SK-N-SH (cell line): ENCODE results near the gene CNPY4. TPM values are rescaled to one million over a fixed set of nuclear protein-coding genes. Genes with fewer than 3 reads are reported as not detected.

Source experiments
- CTCF ChIA-PET: fragments of 300-600, 350-600 bp; formaldehyde crosslinking; extraction: SDS; loops from one replicate; lab custom pipeline; 2021; lab: Yijun Ruan, JAX
- POLR2A ChIA-PET: fragments of 350-600 bp; sonication (Branson Sonifier 250); formaldehyde crosslinking; extraction: SDS; loops from one replicate; lab custom pipeline; 2020; ENCODE audit warnings: antibody characterized with exemption, inconsistent platforms; lab: Yijun Ruan, JAX
- DNase-seq: peaks from one replicate; pipeline ENCODE4 v3.0.0; 2012
- H2AFZ ChIP-seq: fragments of 200-600 bp; sonication (generic); 2 replicates; pipeline ENCODE4 v1.8.1; 2016; ENCODE audit warnings: antibody characterized with exemption, mild to moderate bottlenecking, low read depth
- H3F3A ChIP-seq: fragments of 200-600 bp; sonication (generic); replicated peaks from 2 replicates; pipeline ENCODE3; 2016; ENCODE audit warnings: antibody characterized with exemption, mild to moderate bottlenecking; ENCODE audit not compliant: insufficient read depth
- H3K27ac ChIP-seq, 2 experiments: fragments of 200-500 bp in 1 of 2; fragments of 200-600 bp in 1 of 2; sonication (Bioruptor generic) in 1 of 2; sonication (generic), shearing (Covaris generic) in 1 of 2; 2 replicates each; pipeline versions ENCODE4 v1.5.1 to v1.6.1; 2014 to 2016; ENCODE audit warnings: low read depth in 2 of 2, inconsistent platforms in 1 of 2, low read length in 1 of 2, mild to moderate bottlenecking in 1 of 2, mixed read lengths in 1 of 2
- H3K27me3 ChIP-seq: fragments of 200-600 bp; sonication (generic), shearing (Covaris generic); 2 replicates; pipeline ENCODE4 v1.6.1; 2016; ENCODE audit warnings: mixed run types; ENCODE audit not compliant: insufficient read depth
- H3K36me3 ChIP-seq, 2 experiments: fragments of 200-500 bp in 1 of 2; fragments of 200-600 bp in 1 of 2; sonication (Bioruptor generic) in 1 of 2; sonication (generic) in 1 of 2; replicated peaks in 1 of 2; 2 replicates each; pipeline versions ENCODE3 to v1.5.1; 2014 to 2016; ENCODE audit warnings: low read length in 1 of 2, mild to moderate bottlenecking in 1 of 2; ENCODE audit not compliant: insufficient read depth in 2 of 2, control insufficient read depth in 1 of 2
- H3K4me1 ChIP-seq, 2 experiments: fragments of 200-500 bp in 1 of 2; fragments of 200-600 bp in 1 of 2; sonication (Bioruptor generic) in 1 of 2; sonication (generic), shearing (Covaris generic) in 1 of 2; 2 replicates each; pipeline versions ENCODE4 v1.5.1 to v1.6.1; 2014 to 2016; ENCODE audit warnings: low read depth in 1 of 2, low read length in 1 of 2, mixed run types in 1 of 2; ENCODE audit not compliant: insufficient read depth in 2 of 2, control insufficient read depth in 1 of 2
- H3K4me2 ChIP-seq: fragments of 200-600 bp; sonication (generic), shearing (Covaris generic); 2 replicates; pipeline ENCODE4 v1.6.1; 2017; ENCODE audit warnings: mixed run types
- H3K4me3 ChIP-seq, 2 experiments: fragments of 200-500 bp in 1 of 2; fragments of 200-600 bp in 1 of 2; sonication (Bioruptor generic) in 1 of 2; sonication (generic), shearing (Covaris generic) in 1 of 2; 2 replicates each; pipeline versions ENCODE4 v1.5.1 to v1.8.1; 2014 to 2016; ENCODE audit warnings: low read depth in 2 of 2, inconsistent platforms in 1 of 2, low read length in 1 of 2, mild to moderate bottlenecking in 1 of 2, mixed read lengths in 1 of 2, moderate library complexity in 1 of 2
- H3K79me2 ChIP-seq: fragments of 200-600 bp; sonication (generic); 2 replicates; pipeline ENCODE4 v1.8.1; 2017; ENCODE audit warnings: mild to moderate bottlenecking; ENCODE audit not compliant: insufficient read depth
- H3K9ac ChIP-seq: fragments of 200-600 bp; sonication (generic); 2 replicates; pipeline ENCODE4 v1.6.1; 2017; ENCODE audit warnings: mixed run types
- H3K9me2 ChIP-seq: fragments of 200-600 bp; sonication (generic); 2 replicates; pipeline ENCODE4 v1.6.1; 2017; ENCODE audit warnings: mixed run types
- H3K9me3 ChIP-seq: fragments of 200-600 bp; sonication (generic); 2 replicates; pipeline ENCODE4 v1.6.1; 2017; ENCODE audit warnings: mixed run types, mild to moderate bottlenecking, moderate library complexity
- H4K20me1 ChIP-seq: fragments of 200-600 bp; sonication (generic); 2 replicates; pipeline ENCODE4 v1.6.1; 2017; ENCODE audit warnings: mild to moderate bottlenecking, mixed run types; ENCODE audit not compliant: insufficient read depth
- FOSL2 ChIP-seq: IDR thresholded peaks from 2 replicates; pipeline ENCODE4 v1.4.0; 2012; ENCODE audit warnings: low read depth, mild to moderate bottlenecking, moderate library complexity, borderline replicate concordance
- FOXJ3 ChIP-seq: sonication (generic); formaldehyde crosslinking; IDR thresholded peaks from 2 replicates; pipeline ENCODE4 v1.5.1; 2020; ENCODE audit warnings: mild to moderate bottlenecking, missing genetic modification reagents
- JUND ChIP-seq: IDR thresholded peaks from 2 replicates; pipeline ENCODE4 v1.4.0; 2012
- NFIC ChIP-seq: IDR thresholded peaks from 2 replicates; pipeline ENCODE4 v1.4.0; 2012; ENCODE audit warnings: borderline replicate concordance
- POLR2AphosphoS5 ChIP-seq: IDR thresholded peaks from 2 replicates; pipeline ENCODE4 v1.6.1; 2012; ENCODE audit warnings: low read depth, low read length
- RCOR1 ChIP-seq: fragments of 150-350 bp; IDR thresholded peaks from 2 replicates; pipeline ENCODE4 v1.6.1; 2017; ENCODE audit warnings: antibody characterized with exemption, low read length
- RFX5 ChIP-seq: IDR thresholded peaks from 2 replicates; pipeline ENCODE4 v1.6.1; 2012; ENCODE audit warnings: mild to moderate bottlenecking, improper control_type of control experiment, low read length
- SMC3 ChIP-seq: IDR thresholded peaks from 2 replicates; pipeline ENCODE4 v1.6.1; 2012; ENCODE audit warnings: low read depth, low read length, improper control_type of control experiment
- TCF12 ChIP-seq: IDR thresholded peaks from 2 replicates; pipeline ENCODE4 v1.4.0; 2012
- WGBS: methylation state at CpG from one replicate; pipeline ENCODE4 v1.1.6; 2017; ENCODE audit warnings: low lambda C conversion rate; 5-methylcytosine and 5-hydroxymethylcytosine counted together
- polyA plus RNA-seq, 3 experiments: library from polyadenylated mRNA; depleted of rRNA; stranded (reverse); fragments of >200 nt; gene quantifications; 2 replicates each; pipeline ENCODE4 v1.2.3, GENCODE V29; 2012
- TF ChIP-seq, protein P1 (sequence below): IDR thresholded peaks from 2 replicates; pipeline ENCODE4 v1.4.0; 2012; ENCODE audit warnings: low read depth, borderline replicate concordance
- TF ChIP-seq, protein P2 (sequence below): fragments of 150-350 bp; IDR thresholded peaks from 2 replicates; pipeline ENCODE4 v1.6.1; 2016; ENCODE audit warnings: mild to moderate bottlenecking, low read depth, low read length
- TF ChIP-seq, protein P3 (sequence below): IDR thresholded peaks from 2 replicates; pipeline ENCODE4 v1.4.0; 2012; ENCODE audit warnings: low read depth, borderline replicate concordance
- TF ChIP-seq, protein P4 (sequence below): fragments of 200-600 bp; sonication (generic); IDR thresholded peaks from 2 replicates; pipeline ENCODE4 v1.6.1; 2017; ENCODE audit warnings: antibody characterized with exemption, mild to moderate bottlenecking, moderate library complexity
- TF ChIP-seq, protein P5 (sequence below): IDR thresholded peaks from 2 replicates; pipeline ENCODE4; 2012
- TF ChIP-seq, protein P6 (sequence below): IDR thresholded peaks from 2 replicates; pipeline ENCODE4 v1.4.0; 2012; ENCODE audit warnings: low read depth

Gene CNPY4
- polyA plus RNA-seq, 1 of the 3 experiments (the other 2 are of a cell fraction): 52.0 TPM

DNA sequence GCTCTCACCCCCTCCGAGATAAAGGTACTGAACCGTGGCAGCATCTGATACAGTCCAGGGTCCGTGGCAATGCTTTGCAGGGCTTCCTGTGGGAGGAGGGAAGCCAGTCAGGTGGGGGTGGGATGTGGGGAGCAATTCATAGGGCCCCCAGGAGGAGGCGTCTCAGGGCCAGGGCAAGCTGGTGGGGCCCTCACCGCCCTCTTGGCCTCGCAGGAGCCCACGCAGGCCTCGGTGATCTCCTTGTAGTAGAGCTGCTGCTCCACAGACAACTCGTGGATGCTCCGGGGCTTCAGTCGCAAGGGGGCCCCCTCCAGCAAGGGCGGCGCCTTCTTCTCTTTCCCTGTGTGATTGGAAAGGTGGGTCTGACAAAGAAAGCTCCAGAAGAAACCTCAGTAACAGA lies 7.5 kb upstream of the CNPY4 start (continued):
- TF ChIP-seq, protein P1, sequence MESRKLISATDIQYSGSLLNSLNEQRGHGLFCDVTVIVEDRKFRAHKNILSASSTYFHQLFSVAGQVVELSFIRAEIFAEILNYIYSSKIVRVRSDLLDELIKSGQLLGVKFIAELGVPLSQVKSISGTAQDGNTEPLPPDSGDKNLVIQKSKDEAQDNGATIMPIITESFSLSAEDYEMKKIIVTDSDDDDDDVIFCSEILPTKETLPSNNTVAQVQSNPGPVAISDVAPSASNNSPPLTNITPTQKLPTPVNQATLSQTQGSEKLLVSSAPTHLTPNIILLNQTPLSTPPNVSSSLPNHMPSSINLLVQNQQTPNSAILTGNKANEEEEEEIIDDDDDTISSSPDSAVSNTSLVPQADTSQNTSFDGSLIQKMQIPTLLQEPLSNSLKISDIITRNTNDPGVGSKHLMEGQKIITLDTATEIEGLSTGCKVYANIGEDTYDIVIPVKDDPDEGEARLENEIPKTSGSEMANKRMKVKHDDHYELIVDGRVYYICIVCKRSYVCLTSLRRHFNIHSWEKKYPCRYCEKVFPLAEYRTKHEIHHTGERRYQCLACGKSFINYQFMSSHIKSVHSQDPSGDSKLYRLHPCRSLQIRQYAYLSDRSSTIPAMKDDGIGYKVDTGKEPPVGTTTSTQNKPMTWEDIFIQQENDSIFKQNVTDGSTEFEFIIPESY: no peak
- TF ChIP-seq NFIC (no peak), POLR2AphosphoS5 (no peak), JUND (no peak), RCOR1 (no peak), RFX5 (no peak), TCF12 (no peak), FOSL2 (no peak)
- TF ChIP-seq, protein P2, sequence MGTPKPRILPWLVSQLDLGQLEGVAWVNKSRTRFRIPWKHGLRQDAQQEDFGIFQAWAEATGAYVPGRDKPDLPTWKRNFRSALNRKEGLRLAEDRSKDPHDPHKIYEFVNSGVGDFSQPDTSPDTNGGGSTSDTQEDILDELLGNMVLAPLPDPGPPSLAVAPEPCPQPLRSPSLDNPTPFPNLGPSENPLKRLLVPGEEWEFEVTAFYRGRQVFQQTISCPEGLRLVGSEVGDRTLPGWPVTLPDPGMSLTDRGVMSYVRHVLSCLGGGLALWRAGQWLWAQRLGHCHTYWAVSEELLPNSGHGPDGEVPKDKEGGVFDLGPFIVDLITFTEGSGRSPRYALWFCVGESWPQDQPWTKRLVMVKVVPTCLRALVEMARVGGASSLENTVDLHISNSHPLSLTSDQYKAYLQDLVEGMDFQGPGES: no peak
- TF ChIP-seq, protein P3, sequence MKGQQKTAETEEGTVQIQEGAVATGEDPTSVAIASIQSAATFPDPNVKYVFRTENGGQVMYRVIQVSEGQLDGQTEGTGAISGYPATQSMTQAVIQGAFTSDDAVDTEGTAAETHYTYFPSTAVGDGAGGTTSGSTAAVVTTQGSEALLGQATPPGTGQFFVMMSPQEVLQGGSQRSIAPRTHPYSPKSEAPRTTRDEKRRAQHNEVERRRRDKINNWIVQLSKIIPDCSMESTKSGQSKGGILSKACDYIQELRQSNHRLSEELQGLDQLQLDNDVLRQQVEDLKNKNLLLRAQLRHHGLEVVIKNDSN: no peak
- TF ChIP-seq, protein P4, sequence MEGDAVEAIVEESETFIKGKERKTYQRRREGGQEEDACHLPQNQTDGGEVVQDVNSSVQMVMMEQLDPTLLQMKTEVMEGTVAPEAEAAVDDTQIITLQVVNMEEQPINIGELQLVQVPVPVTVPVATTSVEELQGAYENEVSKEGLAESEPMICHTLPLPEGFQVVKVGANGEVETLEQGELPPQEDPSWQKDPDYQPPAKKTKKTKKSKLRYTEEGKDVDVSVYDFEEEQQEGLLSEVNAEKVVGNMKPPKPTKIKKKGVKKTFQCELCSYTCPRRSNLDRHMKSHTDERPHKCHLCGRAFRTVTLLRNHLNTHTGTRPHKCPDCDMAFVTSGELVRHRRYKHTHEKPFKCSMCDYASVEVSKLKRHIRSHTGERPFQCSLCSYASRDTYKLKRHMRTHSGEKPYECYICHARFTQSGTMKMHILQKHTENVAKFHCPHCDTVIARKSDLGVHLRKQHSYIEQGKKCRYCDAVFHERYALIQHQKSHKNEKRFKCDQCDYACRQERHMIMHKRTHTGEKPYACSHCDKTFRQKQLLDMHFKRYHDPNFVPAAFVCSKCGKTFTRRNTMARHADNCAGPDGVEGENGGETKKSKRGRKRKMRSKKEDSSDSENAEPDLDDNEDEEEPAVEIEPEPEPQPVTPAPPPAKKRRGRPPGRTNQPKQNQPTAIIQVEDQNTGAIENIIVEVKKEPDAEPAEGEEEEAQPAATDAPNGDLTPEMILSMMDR: no peak

DNA sequence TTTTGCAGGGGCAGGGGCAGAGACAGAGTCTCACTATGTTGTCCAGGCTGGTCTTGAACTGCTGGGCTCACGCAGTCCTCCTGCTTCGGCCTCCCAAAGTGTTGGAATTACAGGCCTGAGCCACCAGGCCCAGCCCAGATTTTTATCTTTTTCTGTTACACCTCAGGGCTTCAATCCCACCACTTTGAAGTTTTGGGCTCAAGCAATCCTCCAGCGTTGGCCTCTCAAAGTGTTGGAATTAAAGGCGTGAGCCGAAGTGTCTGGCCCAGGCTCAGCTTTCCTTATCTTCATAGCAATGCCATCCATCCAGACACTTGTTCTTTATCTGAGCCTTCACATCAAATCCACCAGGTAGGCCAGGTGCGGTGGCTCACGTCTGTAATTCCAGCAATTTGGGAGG lies 4.4 kb upstream of the CNPY4 start:
- H3K4me3 ChIP-seq: no peak overlapping the region
- H3K79me2 ChIP-seq: peaks cover 18% of the 10 kb centered on the region
- no peaks in the 10 kb centered on the region for H3K9me2 ChIP-seq
- no peak for TF ChIP-seq FOXJ3 (CRISPR knock-in tag)
- TF ChIP-seq, protein P5, sequence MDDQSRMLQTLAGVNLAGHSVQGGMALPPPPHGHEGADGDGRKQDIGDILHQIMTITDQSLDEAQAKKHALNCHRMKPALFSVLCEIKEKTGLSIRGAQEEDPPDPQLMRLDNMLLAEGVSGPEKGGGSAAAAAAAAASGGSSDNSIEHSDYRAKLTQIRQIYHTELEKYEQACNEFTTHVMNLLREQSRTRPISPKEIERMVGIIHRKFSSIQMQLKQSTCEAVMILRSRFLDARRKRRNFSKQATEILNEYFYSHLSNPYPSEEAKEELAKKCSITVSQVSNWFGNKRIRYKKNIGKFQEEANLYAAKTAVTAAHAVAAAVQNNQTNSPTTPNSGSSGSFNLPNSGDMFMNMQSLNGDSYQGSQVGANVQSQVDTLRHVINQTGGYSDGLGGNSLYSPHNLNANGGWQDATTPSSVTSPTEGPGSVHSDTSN: no peak
- TF ChIP-seq SMC3: no peak
- TF ChIP-seq POLR2AphosphoS5: no peak
- TF ChIP-seq, protein P6, sequence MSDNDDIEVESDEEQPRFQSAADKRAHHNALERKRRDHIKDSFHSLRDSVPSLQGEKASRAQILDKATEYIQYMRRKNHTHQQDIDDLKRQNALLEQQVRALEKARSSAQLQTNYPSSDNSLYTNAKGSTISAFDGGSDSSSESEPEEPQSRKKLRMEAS: no peak
- H3K4me1 ChIP-seq: peaks cover 0 to 4% of the 10 kb centered on the region in 2 experiments; a peak in 1 of 4 replicates
- no peak overlapping the region for H2AFZ ChIP-seq
- 95% methylated on average over 7 of the region's 7 CpGs for WGBS
- no peak overlapping the region for H3K9ac ChIP-seq
- ChIA-PET CTCF (interaction anchor here (1.0 to 7.2 kb wide), 2 partner anchors 12 to 16 kb away, joined by 3 to 42 read pairs; partner anchors contain the start of gene MBLAC1), POLR2A (interaction anchor here (6.9 kb wide), 1 partner anchor 14 kb away, joined by 32 read pairs; the partner anchor contains the start of genes AP4M1 and MCM7)
- H4K20me1 ChIP-seq: no peaks in the 10 kb centered on the region
- no peaks in the 10 kb centered on the region for H3K9me3 ChIP-seq
- no peaks in the 10 kb centered on the region for H3K27me3 ChIP-seq
- no peak overlapping the region for H3K4me2 ChIP-seq
- DNase-seq: no peak
- H3K36me3 ChIP-seq: peaks cover 8 to 32% of the 10 kb centered on the region in 2 experiments
- peaks cover 14% of the 10 kb centered on the region for H3F3A ChIP-seq
- H3K27ac ChIP-seq: no peak overlapping the region
